ENCODE results near the gene SCEL.
"Not testable (repeated sequence)": the region's sequence is repeated elsewhere in the genome, so short reads cannot be mapped to it uniquely, and the experiment has no call there.

The SCEL gene

GRCh38 chr13:77571956-77572355 lies 36.5 kb downstream of the SCEL start:
- no peak for DNase-seq

- no peak for DNase-seq
Observed at GRCh38 chr13:77574096-77574495, 38.6 kb downstream of the SCEL start.

- no peak for DNase-seq
Observed at GRCh38 chr13:77579959-77580358, 44.5 kb downstream of the SCEL start.

- DNase-seq = no peak
Observed at GRCh38 chr13:77580748-77581147, 45.2 kb downstream of the SCEL start.

- no peak for DNase-seq
Observed at GRCh38 chr13:77583581-77583980, 48.1 kb downstream of the SCEL start.

GRCh38 chr13:77584106-77584505 lies 48.6 kb downstream of the SCEL start:
- DNase-seq = no peak

- DNase-seq = no peak
Observed at GRCh38 chr13:77595166-77595810, 59.8 kb downstream of the SCEL start.

- no peak for DNase-seq
Observed at GRCh38 chr13:77596777-77597176, 61.3 kb downstream of the SCEL start.

- no peak for DNase-seq
Observed at GRCh38 chr13:77599351-77599750, 63.8 kb downstream of the SCEL start.

- DNase-seq = no peak
Observed at GRCh38 chr13:77600701-77601100, 65.2 kb downstream of the SCEL start.

- DNase-seq = no peak
Observed at GRCh38 chr13:77611068-77611467, 75.6 kb downstream of the SCEL start.

- DNase-seq = no peak
Observed at GRCh38 chr13:77616027-77616426, 80.5 kb downstream of the SCEL start.

GRCh38 chr13:77619655-77620054 lies 84.1 kb downstream of the SCEL start:
- no peak for DNase-seq

GRCh38 chr13:77620138-77620537 lies 84.6 kb downstream of the SCEL start:
- no peak for DNase-seq

GRCh38 chr13:77623806-77624205 lies 88.3 kb downstream of the SCEL start:
- DNase-seq = no peak

GRCh38 chr13:77628170-77628569 lies 92.7 kb downstream of the SCEL start:
- DNase-seq = no peak

GRCh38 chr13:77637588-77637987 lies 102.1 kb downstream of the SCEL start:
- DNase-seq = no peak

- DNase-seq = no peak
Observed at GRCh38 chr13:77650409-77650808, 114.9 kb downstream of the SCEL start.

GRCh38 chr13:77653301-77653700 lies 117.8 kb downstream of the SCEL start:
- DNase-seq = no peak

GRCh38 chr13:77660016-77660415 lies 124.5 kb downstream of the SCEL start:
- DNase-seq = not testable (repeated sequence)

GRCh38 chr13:77660841-77661250 lies 125.3 kb downstream of the SCEL start:
- DNase-seq = no peak

GRCh38 chr13:77662301-77662700 lies 126.8 kb downstream of the SCEL start:
- DNase-seq = not testable (repeated sequence)

- not testable (repeated sequence) for DNase-seq
Observed at GRCh38 chr13:77662831-77663230, 127.3 kb downstream of the SCEL start.

GRCh38 chr13:77674852-77675251 lies 139.3 kb downstream of the SCEL start:
- no peak for DNase-seq

- no peak for DNase-seq
Observed at GRCh38 chr13:77678691-77679235, 143.3 kb downstream of the SCEL start.
